ENCODE results near the gene SLC35E1.

SLC35E1 gene

DNA sequence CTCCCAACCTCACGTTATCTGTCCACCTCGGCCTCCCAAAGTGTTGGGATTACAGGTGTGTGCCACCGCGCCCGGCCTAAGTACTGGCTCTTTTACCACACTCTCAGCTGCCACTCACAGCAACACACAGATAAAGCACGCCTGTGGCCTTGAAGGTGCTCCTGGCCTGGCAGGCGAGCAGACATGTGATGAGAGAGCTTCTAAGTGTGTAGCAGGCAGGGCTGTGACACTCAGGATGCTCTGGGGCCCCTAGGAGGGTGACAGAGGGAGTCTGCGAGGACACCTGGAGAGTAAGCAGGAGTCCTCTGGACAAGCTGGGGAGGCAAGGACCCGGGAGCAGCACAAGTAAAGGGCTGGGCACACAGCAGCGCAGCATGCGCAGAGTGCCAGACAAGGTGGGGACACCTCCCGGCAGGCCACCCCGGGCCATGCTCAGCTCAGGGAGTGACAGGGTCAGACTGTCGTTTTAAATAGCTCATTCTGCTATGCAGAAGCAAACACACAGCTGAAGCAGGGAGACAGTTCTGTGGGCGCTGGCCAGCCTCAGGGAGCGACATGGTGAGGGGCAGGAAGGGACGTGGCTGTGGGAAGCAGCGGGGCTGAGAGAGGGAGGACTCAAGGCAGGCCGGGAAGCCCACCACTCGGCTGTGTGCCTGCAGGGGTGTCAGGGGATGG lies 29.3 kb upstream of the SLC35E1 start:
- in situ Hi-C loops (cut with HindIII; ENCODE audit: low sequenced_read_pairs), result no loop called here
- H3K4me3 ChIP-seq (ENCODE audit: low read depth, low read length), result no peak overlapping the region
- TF ChIP-seq, protein P1, sequence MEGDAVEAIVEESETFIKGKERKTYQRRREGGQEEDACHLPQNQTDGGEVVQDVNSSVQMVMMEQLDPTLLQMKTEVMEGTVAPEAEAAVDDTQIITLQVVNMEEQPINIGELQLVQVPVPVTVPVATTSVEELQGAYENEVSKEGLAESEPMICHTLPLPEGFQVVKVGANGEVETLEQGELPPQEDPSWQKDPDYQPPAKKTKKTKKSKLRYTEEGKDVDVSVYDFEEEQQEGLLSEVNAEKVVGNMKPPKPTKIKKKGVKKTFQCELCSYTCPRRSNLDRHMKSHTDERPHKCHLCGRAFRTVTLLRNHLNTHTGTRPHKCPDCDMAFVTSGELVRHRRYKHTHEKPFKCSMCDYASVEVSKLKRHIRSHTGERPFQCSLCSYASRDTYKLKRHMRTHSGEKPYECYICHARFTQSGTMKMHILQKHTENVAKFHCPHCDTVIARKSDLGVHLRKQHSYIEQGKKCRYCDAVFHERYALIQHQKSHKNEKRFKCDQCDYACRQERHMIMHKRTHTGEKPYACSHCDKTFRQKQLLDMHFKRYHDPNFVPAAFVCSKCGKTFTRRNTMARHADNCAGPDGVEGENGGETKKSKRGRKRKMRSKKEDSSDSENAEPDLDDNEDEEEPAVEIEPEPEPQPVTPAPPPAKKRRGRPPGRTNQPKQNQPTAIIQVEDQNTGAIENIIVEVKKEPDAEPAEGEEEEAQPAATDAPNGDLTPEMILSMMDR (IDR thresholded peaks at IDR 0.05; ENCODE audit: low read depth, low read length, missing control alignments), result no peak
- no peak for DNase-seq (ENCODE audit: low read depth)

DNA sequence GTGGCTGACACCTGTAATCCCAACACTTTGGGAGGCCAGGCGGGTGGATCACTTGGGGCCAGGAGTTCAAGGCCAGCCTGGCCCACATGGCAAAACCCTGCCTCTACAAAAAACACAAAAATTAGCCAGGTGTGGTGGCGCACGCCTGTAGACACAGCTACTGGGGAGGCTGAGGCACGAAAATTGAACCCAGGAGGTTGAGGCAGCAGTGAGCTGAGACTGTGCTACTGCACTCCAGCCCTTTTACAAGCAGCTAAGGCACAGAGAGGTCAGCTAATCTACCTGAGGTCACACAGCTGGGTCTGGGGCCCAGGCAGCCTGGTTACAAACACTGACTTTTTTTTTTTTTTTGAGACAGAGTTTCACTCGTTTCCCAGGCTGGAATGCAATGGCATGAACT lies 28.6 kb upstream of the SLC35E1 start:
- TF ChIP-seq, protein P1 (IDR thresholded peaks at IDR 0.05; ENCODE audit: low read depth, low read length, missing control alignments), result no peak
- in situ Hi-C loops (cut with HindIII; ENCODE audit: low sequenced_read_pairs), result no loop called here
- H3K4me3 ChIP-seq (ENCODE audit: low read depth, low read length), result no peak overlapping the region
- no peak for DNase-seq (ENCODE audit: low read depth)

DNA sequence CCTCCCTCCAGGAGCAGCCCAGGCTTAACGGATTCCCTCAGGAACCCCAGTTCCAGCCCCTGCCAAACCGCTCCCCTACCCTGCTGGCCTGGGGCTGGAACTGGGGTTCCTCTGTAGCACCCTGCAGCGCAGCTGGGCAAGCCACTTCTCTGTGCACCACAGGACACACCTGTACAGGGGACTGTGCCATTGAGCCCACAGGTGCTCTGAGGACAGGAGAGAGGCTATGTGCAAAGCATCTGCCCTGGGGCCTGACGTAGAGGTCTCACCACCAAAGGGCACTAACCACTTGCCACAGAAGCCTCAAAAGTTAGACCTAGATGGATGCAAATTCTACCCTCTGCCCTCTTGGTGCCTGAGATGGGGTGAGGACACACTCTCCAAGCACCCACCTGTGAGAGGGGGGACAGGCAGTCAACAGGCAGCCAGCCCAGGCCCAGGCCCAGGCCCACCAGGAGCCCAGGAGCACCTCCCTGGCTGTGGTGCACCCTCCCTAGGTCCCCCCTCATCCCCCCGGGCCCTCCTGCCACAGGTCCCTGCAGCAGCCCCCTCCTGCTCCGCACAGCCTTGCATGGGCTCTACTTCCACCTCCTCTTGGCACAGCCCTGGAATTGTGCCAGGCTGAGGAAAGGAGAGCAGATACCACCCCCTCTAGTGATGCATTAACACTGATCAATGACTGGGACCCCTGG lies 27.6 kb upstream of the SLC35E1 start:
- TF ChIP-seq, protein P1 (IDR thresholded peaks at IDR 0.05; ENCODE audit: low read depth, low read length, missing control alignments), result no peak
- in situ Hi-C loops (cut with HindIII; ENCODE audit: low sequenced_read_pairs), result no loop called here

DNA sequence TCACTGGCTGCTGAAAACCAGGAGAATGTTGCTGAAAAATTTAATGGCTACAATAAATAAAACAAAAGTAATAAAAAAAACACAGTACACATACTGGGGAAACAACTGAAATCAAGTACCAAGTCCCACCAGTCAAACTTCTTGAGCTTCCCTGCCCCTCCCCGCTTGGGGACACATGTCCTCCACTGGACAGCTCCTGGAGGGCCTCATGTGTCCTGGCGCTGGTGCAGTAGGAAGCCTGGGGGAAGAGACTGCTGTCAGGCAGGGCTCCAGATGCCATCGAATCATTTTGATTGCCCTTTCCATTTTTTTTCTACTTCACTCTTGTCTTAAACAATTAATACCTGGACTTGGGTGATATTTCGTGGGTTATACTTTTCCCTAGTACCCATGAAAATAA lies 26.6 kb upstream of the SLC35E1 start:
- in situ Hi-C loops (cut with HindIII; ENCODE audit: low sequenced_read_pairs), result no loop called here
- no peak for DNase-seq (ENCODE audit: low read depth)
- TF ChIP-seq, protein P1 (IDR thresholded peaks at IDR 0.05; ENCODE audit: low read depth, low read length, missing control alignments), result no peak
- H3K4me3 ChIP-seq (ENCODE audit: low read depth, low read length), result no peak overlapping the region

More for the DNA sequence above, 27.6 kb upstream of the SLC35E1 start:
- no peak for DNase-seq (ENCODE audit: low read depth)
- no peak overlapping the region for H3K4me3 ChIP-seq (ENCODE audit: low read depth, low read length)

DNA sequence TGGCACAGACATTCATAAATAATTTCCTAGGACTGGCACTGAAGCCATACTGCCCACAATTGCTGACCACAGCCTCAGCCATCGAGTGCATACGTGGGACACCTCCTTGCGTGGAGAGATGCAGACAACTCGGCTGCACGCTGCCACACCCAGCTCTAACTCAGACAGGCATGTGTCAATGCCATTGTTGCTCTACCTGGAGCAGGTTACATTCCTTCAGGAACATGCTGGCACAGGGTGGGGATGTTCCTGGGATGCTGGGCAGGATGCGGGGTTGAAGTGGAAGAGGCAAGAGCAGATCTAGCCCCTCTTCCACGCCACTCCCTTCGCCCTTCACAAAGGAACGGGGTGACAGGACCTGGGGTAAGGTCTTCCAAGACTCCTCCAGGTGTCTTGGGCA lies 24.2 kb upstream of the SLC35E1 start:
- in situ Hi-C loops (cut with HindIII; ENCODE audit: low sequenced_read_pairs), result no loop called here
- TF ChIP-seq, protein P1 (IDR thresholded peaks at IDR 0.05; ENCODE audit: low read depth, low read length, missing control alignments), result no peak
- no peak for DNase-seq (ENCODE audit: low read depth)
- H3K4me3 ChIP-seq (ENCODE audit: low read depth, low read length), result no peak overlapping the region

DNA sequence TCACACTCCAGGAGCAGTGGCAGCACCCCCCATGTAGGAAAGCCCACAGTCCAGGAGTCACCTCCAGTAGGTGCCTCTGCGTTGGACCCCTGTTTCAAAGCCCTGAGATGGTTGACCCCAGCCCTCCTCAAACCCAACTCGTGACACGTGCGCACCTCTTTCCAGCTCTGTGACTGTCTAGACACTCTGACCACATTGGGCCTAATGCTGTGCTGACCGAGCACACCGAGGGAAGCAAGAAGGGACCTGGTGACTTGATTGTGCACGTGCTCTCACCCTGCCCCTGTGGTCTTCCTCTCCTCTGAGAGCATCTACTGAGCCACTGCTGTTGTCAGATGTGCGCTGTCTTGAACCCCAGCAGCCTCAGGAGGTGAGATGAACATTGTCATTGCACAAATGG lies 22.9 kb upstream of the SLC35E1 start:
- TF ChIP-seq, protein P1 (IDR thresholded peaks at IDR 0.05; ENCODE audit: low read depth, low read length, missing control alignments), result no peak
- H3K4me3 ChIP-seq (ENCODE audit: low read depth, low read length), result no peak overlapping the region
- DNase-seq (ENCODE audit: low read depth), result no peak
- in situ Hi-C loops (cut with HindIII; ENCODE audit: low sequenced_read_pairs), result no loop called here
